Endothelial cell of hepatic sinusoid (primary cell): ENCODE measurements around the gene LRIT1.

Experiments used
- in situ Hi-C: cut with HindIII; loops from 2 replicates; pipeline ENCODE4 v1.10.0; 2017; ENCODE audit warnings: low sequenced_read_pairs

LRIT1 gene

GRCh38 chr10:84256510-84257342, 15.4 kb upstream of the LRIT1 start:
- in situ Hi-C loops = no loop called here

GRCh38 chr10:84254552-84255478, 13.5 kb upstream of the LRIT1 start:
- in situ Hi-C loops = no loop called here

DNA sequence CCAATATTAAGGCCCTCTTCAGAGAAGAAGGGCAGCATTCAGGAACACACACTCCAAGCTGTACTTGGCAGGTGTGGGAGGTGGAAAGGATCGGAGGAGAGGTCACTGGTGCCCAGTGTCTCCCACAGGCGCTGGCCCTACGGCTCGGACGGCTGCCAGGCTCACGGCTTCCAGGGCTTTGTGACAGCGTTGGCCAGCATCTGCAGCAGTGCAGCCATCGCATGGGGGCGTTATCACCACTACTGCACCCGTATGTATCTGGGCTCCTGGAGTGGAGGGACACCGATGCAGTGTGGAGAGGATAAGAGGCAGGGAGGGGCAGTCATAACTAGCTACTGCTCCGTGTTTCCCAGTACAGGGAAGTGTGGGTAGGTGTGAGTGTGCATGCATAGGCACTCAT, 7.4 kb upstream of the LRIT1 start:
- in situ Hi-C loops = no loop called here

DNA sequence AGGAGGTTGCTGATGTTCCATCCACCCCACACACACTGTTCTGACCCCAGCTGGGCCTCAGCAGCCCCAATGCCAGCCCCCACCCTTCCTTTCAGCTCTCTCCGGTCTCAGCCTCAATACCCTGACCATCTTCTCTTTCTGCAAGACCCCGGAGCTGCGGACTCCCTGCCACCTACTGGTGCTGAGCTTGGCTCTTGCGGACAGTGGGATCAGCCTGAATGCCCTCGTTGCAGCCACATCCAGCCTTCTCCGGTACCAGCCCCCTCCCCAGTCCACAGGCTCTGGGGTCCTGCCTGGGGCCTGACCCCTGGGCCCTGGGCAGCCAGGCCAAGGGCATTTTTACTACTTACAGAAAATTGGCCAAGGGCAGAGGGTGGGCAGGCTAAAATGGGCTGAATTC, 6.2 kb upstream of the LRIT1 start:
- in situ Hi-C loops = no loop called here

DNA sequence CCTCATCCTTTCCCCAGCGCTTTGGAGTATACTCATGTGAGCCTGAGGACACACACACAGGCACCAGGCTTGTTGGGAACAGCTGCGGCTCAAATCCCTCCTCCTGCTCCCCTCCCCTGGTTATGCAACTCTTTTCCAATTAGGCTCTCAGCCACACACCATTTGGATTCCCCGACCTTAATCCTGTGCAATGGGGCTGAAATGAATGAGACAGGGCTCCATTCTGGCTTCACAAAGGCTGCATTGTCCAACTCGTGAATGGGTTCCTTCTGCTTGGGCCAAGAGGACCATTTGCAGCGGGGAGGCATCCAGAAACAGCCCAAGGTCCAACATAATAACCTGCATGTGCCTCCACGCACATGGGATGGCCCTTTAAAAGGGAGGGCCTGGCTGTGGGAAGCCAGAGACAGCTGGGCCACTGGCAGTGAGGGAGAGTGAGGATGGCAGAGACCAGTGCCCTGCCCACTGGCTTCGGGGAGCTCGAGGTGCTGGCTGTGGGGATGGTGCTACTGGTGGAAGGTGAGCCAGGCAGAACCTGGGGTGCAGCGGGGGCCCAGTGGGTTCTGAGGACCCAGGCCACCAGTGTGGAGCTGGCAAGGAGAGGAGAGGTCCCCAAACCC, 3.4 kb upstream of the LRIT1 start, which contains the start of gene RGR:
Gene RGR, plus strand, starts transcription at position 403 of the 620 bp plus-strand sequence. Its CDS starts 38 bp downstream, at position 441.
- in situ Hi-C loops = no loop called here

DNA sequence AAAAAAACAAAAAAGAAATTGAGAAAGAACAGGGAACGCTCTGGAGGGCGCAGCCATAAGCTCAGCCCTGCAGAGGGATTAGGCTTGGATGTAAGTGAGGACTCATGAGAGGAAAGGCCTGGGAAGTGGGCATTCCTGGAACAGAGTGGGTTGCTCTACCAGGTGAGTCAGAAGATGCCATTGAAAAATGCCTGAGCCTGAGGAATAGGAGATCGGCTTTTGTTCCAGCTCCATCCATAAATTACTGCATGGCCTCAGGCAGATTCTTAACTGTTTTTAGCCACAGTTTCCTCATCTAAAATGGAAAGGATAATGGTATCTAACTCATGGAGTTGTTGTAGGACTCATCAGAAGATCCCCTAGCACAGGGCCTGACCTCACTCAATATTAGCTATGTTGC, 2.4 kb upstream of the LRIT1 start:
- in situ Hi-C loops = no loop called here

DNA sequence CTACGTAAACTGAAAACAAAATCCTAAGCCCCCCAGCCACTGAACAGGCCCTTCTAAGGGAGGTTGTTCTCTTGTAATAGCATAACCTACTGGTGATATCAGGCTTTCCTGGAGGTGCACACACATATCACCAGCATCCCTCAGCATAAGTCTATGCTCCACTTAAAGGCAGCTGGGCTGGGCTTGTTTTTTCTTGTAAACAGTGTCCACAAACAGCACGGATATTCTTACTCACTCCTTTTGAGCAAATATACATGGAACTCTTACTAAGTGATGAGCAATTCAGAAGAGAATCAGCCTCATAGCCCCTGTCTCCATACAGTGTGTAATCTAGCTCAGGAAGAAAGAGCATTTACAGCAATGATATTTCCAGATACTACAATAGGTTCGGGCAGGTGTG, 2.4 kb downstream of the LRIT1 start:
- in situ Hi-C loops = no loop called here

- in situ Hi-C loops = no loop called here
These were observed 3.9 kb downstream of the LRIT1 start for GRCh38 chr10:84237199-84238051.

- in situ Hi-C loops = no loop called here
These were observed 4.5 kb downstream of the LRIT1 start for GRCh38 chr10:84236807-84237198.

- in situ Hi-C loops = no loop called here
These were observed 6.2 kb downstream of the LRIT1 start for GRCh38 chr10:84235096-84235495.

GRCh38 chr10:84234479-84234878, 6.9 kb downstream of the LRIT1 start:
- in situ Hi-C loops = no loop called here

- in situ Hi-C loops = no loop called here
These were observed 7.4 kb downstream of the LRIT1 start for GRCh38 chr10:84233940-84234339.

- in situ Hi-C loops = no loop called here
These were observed 9.0 kb downstream of the LRIT1 start for GRCh38 chr10:84232376-84232775.

DNA sequence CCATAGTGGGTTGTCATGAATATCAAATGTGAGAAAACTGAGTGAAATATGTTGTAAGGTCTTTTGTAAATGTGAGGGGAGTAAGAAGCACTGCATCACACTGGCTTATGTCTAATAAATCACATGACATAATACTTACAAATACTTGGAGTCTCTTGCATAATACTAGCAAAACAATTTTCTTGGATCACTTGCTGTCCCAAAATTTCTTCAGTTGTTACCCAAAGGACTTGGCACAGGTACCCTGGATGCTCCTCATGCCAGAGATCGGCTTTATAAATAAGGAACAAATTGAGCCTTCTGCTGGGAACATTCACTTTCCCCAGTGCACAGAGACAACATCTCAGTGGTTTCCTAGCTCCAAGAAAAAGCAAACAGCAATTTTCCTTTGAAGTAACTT, 11.0 kb downstream of the LRIT1 start:
- in situ Hi-C loops = no loop called here

- in situ Hi-C loops = no loop called here
These were observed 13.5 kb downstream of the LRIT1 start for GRCh38 chr10:84227810-84228209.

GRCh38 chr10:84226616-84227015, 14.7 kb downstream of the LRIT1 start:
- in situ Hi-C loops = no loop called here

DNA sequence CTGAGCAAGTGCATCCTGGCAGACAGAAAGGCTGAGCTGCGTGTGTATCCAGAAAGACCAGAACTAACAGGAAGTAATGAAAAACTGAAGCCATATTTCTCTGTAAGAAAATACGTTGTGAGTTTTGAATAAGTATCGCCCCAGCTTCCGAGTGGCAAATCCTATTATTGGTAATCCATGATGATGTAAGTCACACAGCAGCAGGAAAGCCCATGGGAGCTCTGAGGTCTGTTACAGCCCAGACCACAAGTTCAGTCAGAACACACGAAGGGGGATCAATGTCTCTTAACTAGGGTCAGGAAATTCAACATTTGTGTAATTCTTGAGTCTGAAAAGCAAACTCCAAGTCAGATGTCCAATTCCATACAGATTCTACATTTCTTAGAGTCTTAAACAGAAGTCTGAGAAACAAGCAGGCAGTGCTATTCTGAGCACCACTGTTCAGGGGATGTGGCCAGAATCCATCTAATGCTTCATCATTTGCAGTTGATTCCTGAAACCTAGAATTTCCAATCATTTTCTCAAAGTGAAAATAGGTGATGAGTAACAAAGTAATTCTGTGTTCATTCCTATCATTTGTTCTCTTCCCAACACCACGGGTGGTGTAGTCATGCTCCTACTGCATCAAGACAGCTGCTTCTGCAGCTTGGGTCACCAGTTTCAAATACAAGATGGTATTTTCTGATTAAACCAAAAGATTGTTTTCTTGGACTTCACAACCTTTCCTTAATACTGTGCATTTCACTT, 15.7 kb downstream of the LRIT1 start, which contains the start of gene LRIT2:
Gene LRIT2, minus strand, starts transcription at position 118 of the 747 bp plus-strand sequence. Its CDS starts 24 bp downstream, at position 94.
- in situ Hi-C loops = no loop called here

DNA sequence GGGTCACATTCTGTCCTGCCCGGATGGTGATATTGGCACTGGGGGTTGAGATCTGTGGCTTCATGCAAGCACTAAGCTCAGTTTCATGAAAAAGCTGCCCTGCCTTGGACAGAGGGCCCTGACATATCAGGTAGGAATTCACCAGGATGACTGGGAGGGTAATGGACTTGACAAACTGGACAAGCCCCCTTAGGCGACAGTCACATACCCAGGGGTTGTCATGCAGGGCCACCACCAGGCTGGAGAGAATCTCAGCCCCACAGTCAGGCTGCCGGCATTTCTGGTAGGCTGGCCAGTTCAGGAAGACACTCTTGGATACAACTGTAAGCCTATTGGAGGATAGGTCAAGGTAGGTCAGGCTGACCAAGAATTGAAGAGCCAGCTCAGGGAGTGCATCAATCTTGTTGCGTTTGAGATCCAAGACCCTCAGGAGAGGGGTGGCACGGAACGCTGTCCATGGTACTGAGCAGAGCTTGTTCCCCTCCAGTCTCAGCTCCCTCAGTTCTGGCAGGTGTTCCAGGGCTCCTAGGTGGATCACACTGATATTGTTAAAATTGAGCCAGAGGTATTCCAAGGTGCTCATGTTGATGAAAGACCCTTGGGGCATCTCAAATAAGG, 16.8 kb downstream of the LRIT1 start:
- in situ Hi-C loops = no loop called here

GRCh38 chr10:84221916-84222315, 19.4 kb downstream of the LRIT1 start:
- in situ Hi-C loops = no loop called here
